Measurements from ENCODE around the gene MXD4. TPM values are rescaled to one million over a fixed set of nuclear protein-coding genes. Genes with fewer than 3 reads are reported as not detected.

Gene MXD4, protein sequence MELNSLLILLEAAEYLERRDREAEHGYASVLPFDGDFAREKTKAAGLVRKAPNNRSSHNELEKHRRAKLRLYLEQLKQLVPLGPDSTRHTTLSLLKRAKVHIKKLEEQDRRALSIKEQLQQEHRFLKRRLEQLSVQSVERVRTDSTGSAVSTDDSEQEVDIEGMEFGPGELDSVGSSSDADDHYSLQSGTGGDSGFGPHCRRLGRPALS
- 28.7 and 36.7 TPM in 2 replicates for total RNA-seq

DNA sequence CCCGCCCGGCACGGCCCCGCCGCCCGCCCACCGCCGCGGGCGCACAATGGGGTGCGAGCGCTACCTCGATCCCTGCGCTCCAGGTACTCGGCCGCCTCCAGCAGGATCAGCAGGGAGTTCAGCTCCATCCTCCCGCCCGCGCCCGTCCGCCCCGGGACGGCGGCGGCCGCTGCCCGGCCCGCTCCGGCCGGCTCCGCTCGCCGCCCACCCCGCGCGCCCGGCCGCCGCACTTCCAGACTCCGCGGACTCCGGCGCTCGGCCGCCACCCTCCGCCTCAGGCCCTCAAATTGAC is at the start of gene MXD4:
MXD4 (minus strand) TSS at position 257 of the 292 bp plus-strand sequence; CDS start at position 128, 129 bp downstream.
- intact Hi-C loops (cut with micrococcal nuclease): loop anchor here (1.0 to 5.0 kb wide), 11 partner anchors 19 to 813 kb away; partner anchors contain the start of genes FAM193A, GRK4, HAUS3 and HTT
- ATAC-seq (ENCODE audit: low read depth): no peak
- Mint-ChIP-seq H3K9me3 (no peaks in the 10 kb centered on the region), H3K4me3 (peak within 1 kb of the TSS; percentile 78), H3K4me1 (peaks cover 23% of the 10 kb centered on the region), H3K27ac (peak within 1 kb of the TSS; percentile 85), H3K27me3 (no peaks in the 10 kb centered on the region), H3K36me3 (ENCODE audit: low read depth) (peaks cover 8% of the 10 kb centered on the region)
- DNase-seq: no peak
- TF ChIP-seq, protein P1, sequence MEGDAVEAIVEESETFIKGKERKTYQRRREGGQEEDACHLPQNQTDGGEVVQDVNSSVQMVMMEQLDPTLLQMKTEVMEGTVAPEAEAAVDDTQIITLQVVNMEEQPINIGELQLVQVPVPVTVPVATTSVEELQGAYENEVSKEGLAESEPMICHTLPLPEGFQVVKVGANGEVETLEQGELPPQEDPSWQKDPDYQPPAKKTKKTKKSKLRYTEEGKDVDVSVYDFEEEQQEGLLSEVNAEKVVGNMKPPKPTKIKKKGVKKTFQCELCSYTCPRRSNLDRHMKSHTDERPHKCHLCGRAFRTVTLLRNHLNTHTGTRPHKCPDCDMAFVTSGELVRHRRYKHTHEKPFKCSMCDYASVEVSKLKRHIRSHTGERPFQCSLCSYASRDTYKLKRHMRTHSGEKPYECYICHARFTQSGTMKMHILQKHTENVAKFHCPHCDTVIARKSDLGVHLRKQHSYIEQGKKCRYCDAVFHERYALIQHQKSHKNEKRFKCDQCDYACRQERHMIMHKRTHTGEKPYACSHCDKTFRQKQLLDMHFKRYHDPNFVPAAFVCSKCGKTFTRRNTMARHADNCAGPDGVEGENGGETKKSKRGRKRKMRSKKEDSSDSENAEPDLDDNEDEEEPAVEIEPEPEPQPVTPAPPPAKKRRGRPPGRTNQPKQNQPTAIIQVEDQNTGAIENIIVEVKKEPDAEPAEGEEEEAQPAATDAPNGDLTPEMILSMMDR (IDR thresholded peaks at IDR 0.05): no peak
- CTCF ChIA-PET: interaction anchor here (0.9 kb wide), 1 partner anchor 207 kb away, joined by 3 read pairs; no protein-coding TSS in a partner anchor
- POLR2A ChIA-PET: interaction anchor here (0.6 to 2.7 kb wide), 18 partner anchors 11 to 550 kb away, joined by 3 to 36 read pairs (median 7); partner anchors contain the start of genes CFAP99, HAUS3, POLN and RNF4

DNA sequence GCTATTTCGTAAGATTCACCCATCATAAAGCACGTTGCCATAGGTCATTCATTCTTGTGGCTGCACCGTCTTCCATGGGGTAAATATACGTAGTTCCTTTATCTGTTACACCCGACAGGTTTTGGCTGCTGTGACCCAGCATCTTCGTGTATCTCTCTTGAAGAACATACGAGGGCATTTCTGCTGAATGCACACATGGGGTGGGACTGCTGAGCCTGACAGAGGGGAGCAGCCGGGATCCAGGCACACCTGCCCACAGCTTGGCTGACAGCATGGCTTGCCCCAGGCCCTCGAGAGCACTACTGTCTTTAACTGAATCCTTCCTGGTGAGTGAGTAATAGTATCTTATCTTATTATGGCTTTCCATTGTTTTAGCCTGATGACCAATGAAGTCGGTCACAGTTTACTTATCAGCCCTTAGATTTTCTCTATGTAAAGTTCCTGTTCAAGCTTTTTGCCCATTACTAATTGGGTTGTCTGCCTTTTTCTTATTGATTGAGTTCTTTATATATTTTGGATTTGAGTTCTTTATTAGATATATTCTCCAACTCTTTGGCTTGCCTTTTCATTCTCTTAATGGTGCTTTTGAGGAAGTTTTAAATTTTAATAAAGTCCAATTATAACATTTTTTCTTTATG is 45.0 kb upstream of the MXD4 start:
- Mint-ChIP-seq H3K9me3 (peaks cover 17% of the 10 kb centered on the region), H3K4me1 (no peaks in the 10 kb centered on the region), H3K36me3 (ENCODE audit: low read depth) (peaks cover 9% of the 10 kb centered on the region), H3K27me3 (no peaks in the 10 kb centered on the region), H3K27ac (no peak overlapping the region), H3K4me3 (no peak overlapping the region)
- DNase-seq (no peak), ATAC-seq (ENCODE audit: low read depth) (no peak)
- POLR2A ChIA-PET: no interaction called here
- intact Hi-C loops (cut with micrococcal nuclease): no loop called here
- CTCF ChIA-PET: no interaction called here
- TF ChIP-seq, protein P1 (IDR thresholded peaks at IDR 0.05): no peak

DNA sequence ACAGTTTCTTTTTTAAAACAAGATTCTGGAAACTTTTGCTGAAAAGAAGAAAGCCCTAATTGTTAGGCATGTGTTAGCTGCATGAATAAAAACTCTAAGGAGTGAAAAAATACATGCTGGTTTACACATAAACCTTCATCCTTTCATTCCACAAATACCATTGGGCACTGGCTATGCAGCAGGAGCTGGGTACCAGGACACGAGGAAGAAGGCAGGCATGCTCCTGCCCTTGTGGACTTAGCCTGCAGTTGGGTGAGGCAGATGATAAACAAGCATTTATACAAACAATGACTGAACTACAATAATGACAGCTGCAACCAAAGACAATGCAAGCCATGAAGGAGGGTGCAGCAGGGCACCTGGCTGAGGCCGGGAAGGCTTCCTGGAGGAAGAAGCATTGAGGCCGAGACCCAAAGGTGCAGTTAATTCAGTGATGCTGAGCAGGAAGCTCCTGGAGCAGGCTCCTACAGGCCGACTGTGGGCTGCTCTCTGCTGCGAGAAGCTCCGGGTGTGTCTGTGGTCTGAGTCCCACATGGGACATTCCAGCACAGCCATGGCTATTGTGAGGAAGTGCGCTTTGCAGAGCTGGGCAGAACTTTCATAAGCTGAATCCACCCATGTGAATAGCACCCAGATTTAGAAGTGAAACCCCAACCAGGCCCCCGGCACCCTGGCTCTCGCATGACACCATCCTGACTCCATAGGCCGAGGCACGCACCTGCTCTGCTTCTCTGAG is 44.0 kb upstream of the MXD4 start:
- Mint-ChIP-seq H3K9me3 (peaks cover 17% of the 10 kb centered on the region), H3K4me1 (no peaks in the 10 kb centered on the region), H3K27me3 (no peaks in the 10 kb centered on the region), H3K27ac (no peak overlapping the region), H3K4me3 (no peak overlapping the region), H3K36me3 (ENCODE audit: low read depth) (peaks cover 9% of the 10 kb centered on the region)
- ATAC-seq (ENCODE audit: low read depth) (no peak), DNase-seq (no peak)
- CTCF ChIA-PET: no interaction called here
- TF ChIP-seq, protein P1 (IDR thresholded peaks at IDR 0.05): no peak
- POLR2A ChIA-PET: no interaction called here
- intact Hi-C loops (cut with micrococcal nuclease): no loop called here

DNA sequence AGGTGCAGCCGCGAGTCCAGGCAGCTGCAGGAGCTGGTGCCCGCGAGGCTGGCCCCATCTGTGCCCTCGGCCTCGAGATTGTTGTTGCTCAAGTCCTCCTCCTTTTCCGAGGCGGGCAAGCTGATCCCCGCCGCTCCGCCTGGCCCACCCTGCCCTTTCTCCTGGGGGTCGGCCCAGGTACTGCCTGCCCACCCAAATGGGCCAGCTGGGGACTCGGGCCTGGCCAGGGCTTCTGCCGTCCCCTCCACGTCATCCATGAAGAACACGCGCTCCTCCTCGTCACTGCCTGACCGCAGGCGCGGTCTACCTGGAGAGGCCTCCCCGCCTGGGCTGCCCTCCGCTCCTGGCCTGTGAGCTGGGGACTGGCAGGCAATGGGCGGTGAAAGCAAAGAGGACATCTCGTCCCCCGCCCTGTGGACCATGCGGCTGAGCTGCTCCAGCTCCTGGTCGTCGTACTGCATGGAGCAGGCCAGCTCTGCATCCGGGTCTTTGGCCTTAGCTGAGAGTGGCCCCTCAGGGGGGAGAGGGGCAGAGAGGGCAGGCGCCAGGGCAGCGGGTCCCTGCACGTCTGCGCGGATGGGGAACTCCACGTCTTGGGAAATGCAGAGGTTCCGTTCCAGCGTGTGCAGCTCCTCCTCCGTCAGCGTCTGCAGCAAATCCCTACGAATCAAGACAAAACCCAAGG is 43.1 kb upstream of the MXD4 start:
- ChIA-PET CTCF (no interaction called here), POLR2A (no interaction called here)
- Mint-ChIP-seq H3K27ac (no peak overlapping the region), H3K36me3 (ENCODE audit: low read depth) (peaks cover 3% of the 10 kb centered on the region), H3K9me3 (peaks cover 12% of the 10 kb centered on the region), H3K27me3 (no peaks in the 10 kb centered on the region), H3K4me1 (no peaks in the 10 kb centered on the region), H3K4me3 (no peak overlapping the region)
- ATAC-seq (ENCODE audit: low read depth): no peak
- DNase-seq: no peak
- intact Hi-C loops (cut with micrococcal nuclease): no loop called here
- TF ChIP-seq, protein P1 (IDR thresholded peaks at IDR 0.05): no peak

Measured in activated B cell treated with CpG ODN at 0.5 μM for 24 hours (primary cell).